Measurements from ENCODE around the gene AATK. TPM values are rescaled to one million over a fixed set of nuclear protein-coding genes. Genes with fewer than 3 reads are reported as not detected.

Gene AATK
- total and polyA plus RNA-seq, 2 of the 4 experiments (the other 2 are of a cell fraction), result under 0.01 to 0.21 TPM

DNA sequence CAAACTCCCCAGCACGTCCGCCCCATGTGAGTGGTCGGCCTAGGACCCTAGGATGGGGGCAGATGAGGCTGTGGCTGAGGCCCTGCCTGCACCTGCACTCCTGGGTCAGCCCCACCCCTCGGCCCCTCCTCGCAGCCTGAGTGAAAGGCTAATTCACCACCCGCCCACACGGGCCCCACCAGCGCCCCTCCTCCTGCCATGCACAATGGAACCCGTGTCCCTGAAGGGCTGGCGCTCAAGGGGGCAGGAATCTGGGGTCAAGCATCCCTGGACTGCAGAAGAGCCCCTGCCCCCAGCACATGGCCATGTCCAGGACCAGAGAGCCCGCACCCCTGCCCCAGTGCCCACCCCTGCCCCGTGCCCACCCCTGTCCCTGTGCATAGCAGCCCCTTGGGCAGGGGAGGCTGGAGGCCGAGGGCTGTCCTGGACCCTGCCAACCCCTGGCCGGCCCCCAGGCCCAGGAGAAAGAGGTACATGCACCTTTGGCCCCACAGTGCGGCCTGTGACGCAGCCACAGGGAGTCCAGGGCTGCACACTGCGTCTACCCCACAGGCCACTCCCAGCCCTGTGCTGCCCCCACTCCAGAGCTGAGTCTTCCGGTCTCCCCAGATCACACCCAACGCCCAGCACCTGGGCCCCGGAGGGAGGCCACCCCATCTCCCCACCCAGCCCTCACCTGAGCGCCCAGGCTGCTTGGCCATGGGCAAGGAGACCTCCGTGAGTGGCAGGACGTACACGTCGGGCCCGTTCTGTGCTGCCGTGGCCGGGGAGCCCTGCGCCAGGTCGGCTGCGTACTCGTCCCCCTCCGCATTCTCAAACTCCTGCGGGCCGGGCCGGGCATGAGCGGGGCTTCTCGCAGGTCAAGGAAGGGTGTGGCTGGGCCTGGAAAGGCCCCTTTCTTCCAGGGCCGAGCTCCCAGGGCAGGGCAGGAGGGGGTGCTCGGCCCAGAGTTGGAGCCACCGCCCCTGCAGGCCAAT lies 35.3 kb downstream of the AATK start:
- H2AK9ac ChIP-seq (replicated peaks; ENCODE audit: low read depth, low read length, poor library complexity), result no peak overlapping the region
- no peaks in the 10 kb centered on the region for H3K36me3 ChIP-seq (ENCODE audit: control insufficient read depth, insufficient read depth, low read length)
- no peaks in the 10 kb centered on the region for H4K20me1 ChIP-seq (ENCODE audit: insufficient read depth, low read length)
- ATAC-seq (ENCODE audit: low read depth), result no peak
- H3K4me3 ChIP-seq (ENCODE audit: insufficient read depth, low read depth, low read length), result no peak overlapping the region
- intact Hi-C loops (cut with micrococcal nuclease) (no loop called here), dilution Hi-C loops (cut with HindIII; ENCODE audit: low sequenced_read_pairs, unreplicated experiment) (no loop called here), in situ Hi-C loops (cut with MboI; ENCODE audit: low sequenced_read_pairs) (no loop called here)
- H3K9me1 ChIP-seq (ENCODE audit: insufficient read depth, low read length), result no peaks in the 10 kb centered on the region
- H2BK15ac ChIP-seq (ENCODE audit: low read depth, low read length), result no peak overlapping the region
- H2BK20ac ChIP-seq (ENCODE audit: low read depth, low read length), result no peak overlapping the region
- POLR2A ChIA-PET (ENCODE audit: unreplicated experiment), result no interaction called here
- no peak overlapping the region for H3K14ac ChIP-seq (replicated peaks; ENCODE audit: low read depth, low read length)
- H3K23ac ChIP-seq (ENCODE audit: low read depth, low read length), result no peak overlapping the region
- H2AFZ ChIP-seq (replicated peaks; ENCODE audit: low read length, poor library complexity), result no peak overlapping the region
- no peak overlapping the region for H4K5ac ChIP-seq (ENCODE audit: low read depth, low read length)
- CTCF ChIA-PET, result no interaction called here
- H3K4ac ChIP-seq (ENCODE audit: low read depth, low read length), result no peak overlapping the region
- H3K4me2 ChIP-seq (ENCODE audit: low read depth, low read length), result no peak overlapping the region
- no peak overlapping the region for H2BK5ac ChIP-seq (ENCODE audit: low read depth, low read length, poor library complexity, severe bottlenecking)
- H3K9me3 ChIP-seq (ENCODE audit: control insufficient read depth, insufficient read depth, low read length), result no peaks in the 10 kb centered on the region
- H3K56ac ChIP-seq (ENCODE audit: extremely low read depth, insufficient read depth, low read length), result no peak overlapping the region
- peaks cover 28% of the 10 kb centered on the region; the same call in 1 of the 2 replicates for H3K27me3 ChIP-seq (ENCODE audit: control insufficient read depth, insufficient read depth, low read length)
- no peak overlapping the region for H3K27ac ChIP-seq (ENCODE audit: insufficient read depth, low read length)
- no peak overlapping the region for H4K91ac ChIP-seq (ENCODE audit: insufficient read depth, low read depth, low read length)
- no peak overlapping the region for H3K9ac ChIP-seq (ENCODE audit: low read depth, low read length)
- no peak overlapping the region for H2BK120ac ChIP-seq (ENCODE audit: low read depth, low read length)
- H3K4me1 ChIP-seq (ENCODE audit: control insufficient read depth, insufficient read depth, low read length), result no peaks in the 10 kb centered on the region
- DNase-seq, result no peak
- no peak overlapping the region for H4K8ac ChIP-seq (ENCODE audit: low read depth in 2 of 2, low read length in 2 of 2)
- no peaks in the 10 kb centered on the region for H3K79me1 ChIP-seq (ENCODE audit: low read depth in 1 of 2, low read length in 2 of 2)
- BruUV-seq (replicated peaks), result no TSS peak
- no peak overlapping the region for H2AK5ac ChIP-seq (ENCODE audit: low read depth, low read length)
- no peak overlapping the region for H3K18ac ChIP-seq (ENCODE audit: low read depth, low read length)
- WGBS, 2 experiments (ENCODE audit: extremely low coverage in 2 of 2, insufficient read length in 1 of 2), result 75% methylated on average over 17 of the region's 41 CpGs; no CpG with 5 or more reads in 1 of the 2 experiments
- TF ChIP-seq MAFK (IDR thresholded peaks at IDR 0.05; ENCODE audit: low read depth, low read length) (no peak), BHLHE40 (IDR thresholded peaks at IDR 0.05; ENCODE audit: low read depth, low read length) (no peak), MXI1 (IDR thresholded peaks at IDR 0.05; ENCODE audit: borderline replicate concordance, low read depth, low read length) (no peak), POLR2A (IDR thresholded peaks at IDR 0.05; ENCODE audit: low read depth, low read length) (no peak), NFE2L2 (IDR thresholded peaks at IDR 0.05; ENCODE audit: low read depth, low read length) (no peak), MAZ (IDR thresholded peaks at IDR 0.05; ENCODE audit: borderline replicate concordance, low read depth, low read length) (no peak), SMC3 (IDR thresholded peaks at IDR 0.05; ENCODE audit: low read depth, low read length) (no peak), CHD1 (IDR thresholded peaks at IDR 0.05; ENCODE audit: low read depth, low read length) (no peak), RFX5 (IDR thresholded peaks at IDR 0.05; ENCODE audit: low read depth, low read length) (no peak), RCOR1 (IDR thresholded peaks at IDR 0.05; ENCODE audit: insufficient replicate concordance, low read length) (no peak), RAD21 (IDR thresholded peaks at IDR 0.05; ENCODE audit: low read length) (no peak), FOS (IDR thresholded peaks at IDR 0.05; ENCODE audit: low read depth, low read length) (no peak)
- TF ChIP-seq, protein P1, sequence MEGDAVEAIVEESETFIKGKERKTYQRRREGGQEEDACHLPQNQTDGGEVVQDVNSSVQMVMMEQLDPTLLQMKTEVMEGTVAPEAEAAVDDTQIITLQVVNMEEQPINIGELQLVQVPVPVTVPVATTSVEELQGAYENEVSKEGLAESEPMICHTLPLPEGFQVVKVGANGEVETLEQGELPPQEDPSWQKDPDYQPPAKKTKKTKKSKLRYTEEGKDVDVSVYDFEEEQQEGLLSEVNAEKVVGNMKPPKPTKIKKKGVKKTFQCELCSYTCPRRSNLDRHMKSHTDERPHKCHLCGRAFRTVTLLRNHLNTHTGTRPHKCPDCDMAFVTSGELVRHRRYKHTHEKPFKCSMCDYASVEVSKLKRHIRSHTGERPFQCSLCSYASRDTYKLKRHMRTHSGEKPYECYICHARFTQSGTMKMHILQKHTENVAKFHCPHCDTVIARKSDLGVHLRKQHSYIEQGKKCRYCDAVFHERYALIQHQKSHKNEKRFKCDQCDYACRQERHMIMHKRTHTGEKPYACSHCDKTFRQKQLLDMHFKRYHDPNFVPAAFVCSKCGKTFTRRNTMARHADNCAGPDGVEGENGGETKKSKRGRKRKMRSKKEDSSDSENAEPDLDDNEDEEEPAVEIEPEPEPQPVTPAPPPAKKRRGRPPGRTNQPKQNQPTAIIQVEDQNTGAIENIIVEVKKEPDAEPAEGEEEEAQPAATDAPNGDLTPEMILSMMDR (conservative IDR thresholded peaks at IDR 0.05; ENCODE audit: low read depth, low read length), result no peak
- TF ChIP-seq, protein P2, sequence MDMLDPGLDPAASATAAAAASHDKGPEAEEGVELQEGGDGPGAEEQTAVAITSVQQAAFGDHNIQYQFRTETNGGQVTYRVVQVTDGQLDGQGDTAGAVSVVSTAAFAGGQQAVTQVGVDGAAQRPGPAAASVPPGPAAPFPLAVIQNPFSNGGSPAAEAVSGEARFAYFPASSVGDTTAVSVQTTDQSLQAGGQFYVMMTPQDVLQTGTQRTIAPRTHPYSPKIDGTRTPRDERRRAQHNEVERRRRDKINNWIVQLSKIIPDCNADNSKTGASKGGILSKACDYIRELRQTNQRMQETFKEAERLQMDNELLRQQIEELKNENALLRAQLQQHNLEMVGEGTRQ (IDR thresholded peaks at IDR 0.05; ENCODE audit: low read depth, low read length), result no peak
- TF ChIP-seq, protein P3, sequence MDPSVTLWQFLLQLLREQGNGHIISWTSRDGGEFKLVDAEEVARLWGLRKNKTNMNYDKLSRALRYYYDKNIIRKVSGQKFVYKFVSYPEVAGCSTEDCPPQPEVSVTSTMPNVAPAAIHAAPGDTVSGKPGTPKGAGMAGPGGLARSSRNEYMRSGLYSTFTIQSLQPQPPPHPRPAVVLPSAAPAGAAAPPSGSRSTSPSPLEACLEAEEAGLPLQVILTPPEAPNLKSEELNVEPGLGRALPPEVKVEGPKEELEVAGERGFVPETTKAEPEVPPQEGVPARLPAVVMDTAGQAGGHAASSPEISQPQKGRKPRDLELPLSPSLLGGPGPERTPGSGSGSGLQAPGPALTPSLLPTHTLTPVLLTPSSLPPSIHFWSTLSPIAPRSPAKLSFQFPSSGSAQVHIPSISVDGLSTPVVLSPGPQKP (IDR thresholded peaks at IDR 0.05; ENCODE audit: borderline replicate concordance, low read depth, low read length), result no peak

All from IMR-90 (cell line).